ENCODE measurements around the gene ICOS. TPM values are rescaled to one million over a fixed set of nuclear protein-coding genes. Genes with fewer than 3 reads are reported as not detected.

ICOS gene
- total RNA-seq, 1 donor from 2014 or later: 143 TPM

DNA sequence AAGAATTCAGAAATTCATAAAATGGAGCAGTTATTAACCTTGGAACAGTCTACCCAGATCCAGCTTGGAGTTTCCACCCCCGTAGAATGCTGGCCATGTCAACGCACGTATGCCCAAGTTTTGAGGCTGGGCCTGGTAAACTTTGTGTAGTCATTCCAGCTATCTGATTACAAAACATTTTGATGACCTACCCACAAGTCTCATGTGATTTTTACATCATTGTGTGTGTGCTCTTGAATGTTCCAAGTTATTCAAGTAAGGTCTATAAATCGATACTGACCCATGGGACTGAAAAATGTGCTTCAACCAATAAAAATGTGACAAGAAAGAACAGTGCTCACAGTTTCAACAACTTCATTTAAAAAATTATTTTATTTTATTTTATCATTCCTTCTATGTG lies 32.5 kb upstream of the ICOS start:
- no peak for DNase-seq (ENCODE audit: low spot score)
- Mint-ChIP-seq H3K9me3 (peaks cover 40% of the 10 kb centered on the region), H3K36me3 (ENCODE audit: low read depth) (peaks cover 26% of the 10 kb centered on the region), H3K27ac (no peak overlapping the region), H3K4me3 (no peak overlapping the region), H3K27me3 (ENCODE audit: insufficient read depth) (no peaks in the 10 kb centered on the region), H3K4me1 (ENCODE audit: low read depth) (peaks cover 12% of the 10 kb centered on the region)
- intact Hi-C loops (cut with micrococcal nuclease): loop anchor here (10.0 kb wide), 1 partner anchor 669 kb away; the partner anchor contains the start of gene CYP20A1

DNA sequence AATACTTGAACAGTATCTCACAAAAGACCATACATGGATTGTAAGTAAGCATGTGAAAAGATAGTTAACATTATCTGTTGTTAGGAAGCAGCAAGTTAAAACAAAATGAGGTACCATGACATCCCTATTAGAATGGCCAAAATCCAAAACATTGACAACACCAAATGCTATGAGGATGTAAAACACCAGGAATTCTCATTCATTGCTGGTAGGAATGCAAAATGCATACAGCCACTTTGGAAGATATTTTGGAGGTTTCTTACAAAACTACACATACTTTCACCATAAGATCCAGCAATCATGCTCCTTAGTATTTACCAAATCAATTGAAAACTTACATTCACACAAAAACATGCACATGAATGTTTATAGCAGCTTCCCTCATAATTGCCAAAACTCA lies 30.9 kb upstream of the ICOS start:
- H3K4me1 Mint-ChIP-seq (ENCODE audit: low read depth): peaks cover 19% of the 10 kb centered on the region

GRCh38 chr2:203908066-203908796 lies 28.3 kb upstream of the ICOS start:
- no peak overlapping the region for H3K27ac Mint-ChIP-seq
- H3K4me1 Mint-ChIP-seq (ENCODE audit: low read depth): peaks cover 19% of the 10 kb centered on the region
- H3K4me3 Mint-ChIP-seq: no peak overlapping the region
- H3K9me3 Mint-ChIP-seq: peaks cover 11% of the 10 kb centered on the region
- peaks cover 5% of the 10 kb centered on the region for H3K36me3 Mint-ChIP-seq (ENCODE audit: low read depth)
- H3K27me3 Mint-ChIP-seq (ENCODE audit: insufficient read depth): no peaks in the 10 kb centered on the region
- DNase-seq (ENCODE audit: low spot score): no peak
- intact Hi-C loops (cut with micrococcal nuclease): loop anchor here (5.0 to 10.0 kb wide), 2 partner anchors 256 to 673 kb away; partner anchors contain the start of gene CYP20A1

More for the DNA sequence above, 30.9 kb upstream of the ICOS start:
- intact Hi-C loops (cut with micrococcal nuclease): loop anchor here (5.0 to 10.0 kb wide), 2 partner anchors 253 to 671 kb away; partner anchors contain the start of gene CYP20A1
- peaks cover 31% of the 10 kb centered on the region for H3K9me3 Mint-ChIP-seq
- peaks cover 16% of the 10 kb centered on the region for H3K36me3 Mint-ChIP-seq (ENCODE audit: low read depth)
- H3K27me3 Mint-ChIP-seq (ENCODE audit: insufficient read depth): no peaks in the 10 kb centered on the region
- no peak for DNase-seq (ENCODE audit: low spot score)
- H3K4me3 Mint-ChIP-seq: no peak overlapping the region
- no peak overlapping the region for H3K27ac Mint-ChIP-seq

DNA sequence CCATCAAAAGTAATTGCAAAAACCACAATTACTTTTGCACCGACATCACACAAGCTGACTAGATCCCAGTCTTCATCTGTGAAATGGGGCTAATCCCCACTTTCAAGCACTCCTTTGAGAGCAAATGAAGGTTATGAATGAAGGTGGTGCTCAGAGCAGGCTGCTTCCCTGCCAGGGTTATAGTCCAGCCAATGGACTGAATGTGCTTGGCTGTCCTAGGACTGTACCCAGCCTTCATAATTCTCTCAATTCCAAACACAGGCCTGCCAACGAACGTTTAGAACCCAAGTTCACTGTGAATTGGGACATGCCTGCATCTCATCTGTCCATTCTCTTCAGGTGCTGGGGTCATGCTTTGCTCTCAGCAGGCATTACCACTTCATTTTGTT lies 27.8 kb upstream of the ICOS start:
- DNase-seq (ENCODE audit: low spot score): no peak
- Mint-ChIP-seq H3K27me3 (ENCODE audit: insufficient read depth) (peaks cover under 1% of the 10 kb centered on the region), H3K27ac (peak overlapping the region; percentile 62), H3K9me3 (peaks cover 8% of the 10 kb centered on the region), H3K4me3 (no peak overlapping the region), H3K36me3 (ENCODE audit: low read depth) (peaks cover 5% of the 10 kb centered on the region), H3K4me1 (ENCODE audit: low read depth) (peaks cover 19% of the 10 kb centered on the region)
- intact Hi-C loops (cut with micrococcal nuclease): loop anchor here (1.0 to 10.0 kb wide), 9 partner anchors 37 to 674 kb away; partner anchors contain the start of gene CYP20A1

DNA sequence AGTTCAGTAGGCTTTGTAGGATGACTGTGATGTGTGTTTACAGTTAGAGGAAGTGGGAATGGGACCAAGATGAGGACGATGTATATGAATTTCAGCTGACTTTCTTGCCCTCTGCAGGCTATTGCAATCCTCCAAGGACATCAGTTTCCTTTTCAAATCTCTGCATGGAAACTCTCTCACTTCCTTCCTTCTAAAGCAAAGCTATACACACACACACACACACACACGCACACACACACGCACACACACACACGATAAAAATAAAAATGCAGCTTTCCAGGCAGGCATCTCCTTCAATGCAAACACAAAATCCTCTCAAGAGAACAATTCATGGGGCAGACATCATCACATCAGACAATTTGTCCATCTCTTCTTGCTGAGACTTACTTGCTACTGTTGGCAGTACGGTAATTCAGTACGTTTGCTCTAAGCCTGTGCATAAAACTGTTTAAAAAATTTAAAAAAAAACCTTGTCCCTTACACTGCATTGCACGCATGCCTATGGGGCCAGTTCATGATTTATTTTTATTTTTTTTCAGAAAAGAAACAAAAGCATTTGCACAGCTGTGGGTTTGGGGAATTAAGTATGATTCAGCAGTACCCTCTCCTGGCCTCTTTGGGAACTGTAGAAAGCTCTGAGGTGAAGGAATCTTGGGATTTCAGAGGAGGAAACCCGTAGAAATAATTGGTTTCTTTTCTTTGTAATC lies 27.1 kb upstream of the ICOS start:
- peaks cover 5% of the 10 kb centered on the region for H3K9me3 Mint-ChIP-seq
- H3K4me1 Mint-ChIP-seq (ENCODE audit: low read depth): peaks cover 25% of the 10 kb centered on the region
- H3K36me3 Mint-ChIP-seq (ENCODE audit: low read depth): peaks cover 5% of the 10 kb centered on the region
- peaks cover 2% of the 10 kb centered on the region for H3K27me3 Mint-ChIP-seq (ENCODE audit: insufficient read depth)
- intact Hi-C loops (cut with micrococcal nuclease): loop anchor here (1.0 to 10.0 kb wide), 9 partner anchors 38 to 675 kb away; partner anchors contain the start of gene CYP20A1
- H3K27ac Mint-ChIP-seq: peak overlapping the region; percentile 62
- H3K4me3 Mint-ChIP-seq: peak overlapping the region; percentile 41
- DNase-seq (ENCODE audit: low spot score): no peak

DNA sequence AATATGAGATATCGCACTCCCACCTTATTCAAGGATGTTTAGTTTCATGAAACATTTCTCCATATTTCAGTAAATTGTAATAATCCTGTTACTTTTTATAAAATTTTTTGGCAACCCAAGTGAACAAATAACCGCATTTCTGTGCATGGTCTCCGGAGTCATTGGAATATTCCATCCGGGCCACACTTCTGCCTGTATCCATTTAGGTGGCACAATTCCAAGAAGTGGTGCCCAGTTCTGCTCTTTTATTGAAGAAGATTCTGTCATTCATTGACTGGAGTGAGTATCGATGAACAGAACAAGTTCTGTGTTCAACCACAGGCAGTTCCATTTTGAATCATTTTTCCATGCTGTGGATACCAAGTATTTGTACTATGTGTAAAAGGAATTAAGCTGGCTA lies 26.6 kb upstream of the ICOS start:
- Mint-ChIP-seq H3K9me3 (peaks cover under 1% of the 10 kb centered on the region), H3K36me3 (ENCODE audit: low read depth) (peaks cover 2% of the 10 kb centered on the region), H3K27ac (peak overlapping the region; percentile 33), H3K27me3 (ENCODE audit: insufficient read depth) (peaks cover 2% of the 10 kb centered on the region), H3K4me3 (peak overlapping the region; percentile 21), H3K4me1 (ENCODE audit: low read depth) (peaks cover 31% of the 10 kb centered on the region)
- intact Hi-C loops (cut with micrococcal nuclease): loop anchor here (1.0 to 10.0 kb wide), 13 partner anchors 19 to 675 kb away; partner anchors contain the start of gene CYP20A1
- DNase-seq (ENCODE audit: low spot score): no peak

DNA sequence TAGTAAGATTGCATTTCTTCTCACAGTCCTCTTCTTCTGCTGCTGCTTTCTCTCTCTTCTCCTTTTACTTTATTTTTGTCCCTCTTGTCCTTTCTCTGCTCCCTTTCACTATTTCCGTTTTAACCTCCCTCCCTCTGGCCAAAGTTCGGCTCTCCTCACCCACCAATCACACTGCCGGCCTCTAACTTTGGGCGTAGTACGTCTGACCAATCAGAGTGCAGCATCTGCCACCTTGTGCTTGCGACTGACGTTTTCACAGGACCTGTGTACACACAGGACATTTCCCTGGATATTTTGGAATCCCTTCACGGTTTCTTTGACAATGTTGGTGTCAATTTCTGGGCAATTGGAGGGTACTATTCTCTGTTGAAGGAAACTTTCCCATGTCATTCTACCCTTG lies 22.6 kb upstream of the ICOS start:
- DNase-seq (ENCODE audit: low spot score): no peak
- intact Hi-C loops (cut with micrococcal nuclease): loop anchor here (5.0 kb wide), 1 partner anchor 317 kb away; no protein-coding TSS in a partner anchor
- Mint-ChIP-seq H3K4me1 (ENCODE audit: low read depth) (peaks cover 61% of the 10 kb centered on the region), H3K9me3 (no peaks in the 10 kb centered on the region), H3K27ac (peak overlapping the region; percentile 25), H3K27me3 (ENCODE audit: insufficient read depth) (peaks cover 2% of the 10 kb centered on the region), H3K4me3 (no peak overlapping the region), H3K36me3 (ENCODE audit: low read depth) (no peaks in the 10 kb centered on the region)

- no peaks in the 10 kb centered on the region for H3K36me3 Mint-ChIP-seq (ENCODE audit: low read depth)
- no peak overlapping the region for H3K27ac Mint-ChIP-seq
- intact Hi-C loops (cut with micrococcal nuclease): loop anchor here (5.0 kb wide), 1 partner anchor 317 kb away; no protein-coding TSS in a partner anchor
- peaks cover 2% of the 10 kb centered on the region for H3K27me3 Mint-ChIP-seq (ENCODE audit: insufficient read depth)
- H3K9me3 Mint-ChIP-seq: no peaks in the 10 kb centered on the region
- H3K4me3 Mint-ChIP-seq: no peak overlapping the region
- DNase-seq (ENCODE audit: low spot score): no peak
- H3K4me1 Mint-ChIP-seq (ENCODE audit: low read depth): peaks cover 54% of the 10 kb centered on the region
These were observed 21.9 kb upstream of the ICOS start for GRCh38 chr2:203914546-203915182.

DNA sequence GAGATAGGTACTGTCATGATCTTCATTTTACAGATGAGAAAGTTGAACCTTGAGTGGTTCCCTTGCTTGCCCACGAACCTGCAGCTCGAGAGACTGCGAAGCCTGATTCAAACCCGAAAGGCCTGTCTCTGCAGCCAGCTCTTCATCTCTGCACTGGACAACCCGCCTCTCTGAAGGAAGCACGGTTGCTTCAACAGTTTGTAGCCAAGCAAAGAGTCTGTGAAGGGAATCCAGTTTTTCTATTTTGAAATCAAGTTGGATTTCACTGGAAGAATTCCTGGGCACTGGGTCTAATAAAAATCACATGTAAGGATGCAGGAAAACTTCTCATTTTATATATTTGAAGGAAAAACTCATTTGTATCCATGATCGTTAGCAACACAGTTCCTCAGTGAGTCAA lies 21.3 kb upstream of the ICOS start:
- Mint-ChIP-seq H3K27ac (no peak overlapping the region), H3K27me3 (ENCODE audit: insufficient read depth) (peaks cover 2% of the 10 kb centered on the region), H3K4me3 (no peak overlapping the region), H3K36me3 (ENCODE audit: low read depth) (no peaks in the 10 kb centered on the region), H3K9me3 (no peaks in the 10 kb centered on the region), H3K4me1 (ENCODE audit: low read depth) (peaks cover 48% of the 10 kb centered on the region)
- intact Hi-C loops (cut with micrococcal nuclease): no loop called here
- DNase-seq (ENCODE audit: low spot score): no peak

DNA sequence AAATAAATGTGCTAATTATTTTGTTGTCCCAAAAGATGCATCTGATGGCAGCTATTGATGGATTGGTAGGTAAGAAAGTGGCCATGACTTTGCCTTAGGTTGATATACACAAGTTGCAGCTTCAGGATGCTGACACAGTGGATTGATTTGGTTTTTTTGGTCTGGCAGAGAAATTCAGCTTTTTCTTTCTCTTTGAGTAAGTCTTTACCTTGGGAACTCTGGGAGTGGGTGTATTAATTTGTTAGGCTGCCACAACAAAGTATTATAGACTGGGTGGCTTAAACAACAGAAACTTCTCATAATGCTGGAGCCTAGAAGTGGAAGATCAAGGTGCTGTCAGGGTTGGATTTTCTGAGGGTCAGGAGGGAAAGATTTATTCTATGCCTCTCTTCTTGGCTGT lies 19.8 kb upstream of the ICOS start:
- H3K27me3 Mint-ChIP-seq (ENCODE audit: insufficient read depth): peaks cover 2% of the 10 kb centered on the region

GRCh38 chr2:203918264-203918663 lies 18.3 kb upstream of the ICOS start:
- H3K4me1 Mint-ChIP-seq (ENCODE audit: low read depth): peaks cover 45% of the 10 kb centered on the region
- peaks cover 4% of the 10 kb centered on the region for H3K27me3 Mint-ChIP-seq (ENCODE audit: insufficient read depth)
- no peak for DNase-seq (ENCODE audit: low spot score)
- H3K9me3 Mint-ChIP-seq: no peaks in the 10 kb centered on the region
- no peaks in the 10 kb centered on the region for H3K36me3 Mint-ChIP-seq (ENCODE audit: low read depth)
- intact Hi-C loops (cut with micrococcal nuclease): no loop called here
- no peak overlapping the region for H3K4me3 Mint-ChIP-seq
- no peak overlapping the region for H3K27ac Mint-ChIP-seq

More for the DNA sequence above, 19.8 kb upstream of the ICOS start:
- no peak for DNase-seq (ENCODE audit: low spot score)
- peak overlapping the region; percentile 3 for H3K27ac Mint-ChIP-seq
- no peaks in the 10 kb centered on the region for H3K9me3 Mint-ChIP-seq
- H3K4me3 Mint-ChIP-seq: no peak overlapping the region
- intact Hi-C loops (cut with micrococcal nuclease): loop anchor here (2.0 kb wide), 1 partner anchor 18 kb away; no protein-coding TSS in a partner anchor
- no peaks in the 10 kb centered on the region for H3K36me3 Mint-ChIP-seq (ENCODE audit: low read depth)
- H3K4me1 Mint-ChIP-seq (ENCODE audit: low read depth): peaks cover 45% of the 10 kb centered on the region

GRCh38 chr2:203918839-203919238 lies 17.7 kb upstream of the ICOS start:
- Mint-ChIP-seq H3K27me3 (ENCODE audit: insufficient read depth) (peaks cover 3% of the 10 kb centered on the region), H3K4me3 (no peak overlapping the region), H3K9me3 (no peaks in the 10 kb centered on the region), H3K4me1 (ENCODE audit: low read depth) (peaks cover 44% of the 10 kb centered on the region), H3K36me3 (ENCODE audit: low read depth) (no peaks in the 10 kb centered on the region), H3K27ac (no peak overlapping the region)
- intact Hi-C loops (cut with micrococcal nuclease): no loop called here
- DNase-seq (ENCODE audit: low spot score): no peak
